GM20431 (cell line): ENCODE data around the gene MLH1.
"Not testable (repeated sequence)": the region's sequence is repeated elsewhere in the genome, so short reads cannot be mapped to it uniquely, and the experiment has no call there.

Experiments used
- in situ Hi-C: fragments of 300-500 bp; cut with MseI, MboI; formaldehyde crosslinking; loops from one replicate; pipeline ENCODE4 v1.15.0; 2020; ENCODE audit warnings: low sequenced_read_pairs; ENCODE audit not compliant: unreplicated experiment

Gene MLH1

DNA sequence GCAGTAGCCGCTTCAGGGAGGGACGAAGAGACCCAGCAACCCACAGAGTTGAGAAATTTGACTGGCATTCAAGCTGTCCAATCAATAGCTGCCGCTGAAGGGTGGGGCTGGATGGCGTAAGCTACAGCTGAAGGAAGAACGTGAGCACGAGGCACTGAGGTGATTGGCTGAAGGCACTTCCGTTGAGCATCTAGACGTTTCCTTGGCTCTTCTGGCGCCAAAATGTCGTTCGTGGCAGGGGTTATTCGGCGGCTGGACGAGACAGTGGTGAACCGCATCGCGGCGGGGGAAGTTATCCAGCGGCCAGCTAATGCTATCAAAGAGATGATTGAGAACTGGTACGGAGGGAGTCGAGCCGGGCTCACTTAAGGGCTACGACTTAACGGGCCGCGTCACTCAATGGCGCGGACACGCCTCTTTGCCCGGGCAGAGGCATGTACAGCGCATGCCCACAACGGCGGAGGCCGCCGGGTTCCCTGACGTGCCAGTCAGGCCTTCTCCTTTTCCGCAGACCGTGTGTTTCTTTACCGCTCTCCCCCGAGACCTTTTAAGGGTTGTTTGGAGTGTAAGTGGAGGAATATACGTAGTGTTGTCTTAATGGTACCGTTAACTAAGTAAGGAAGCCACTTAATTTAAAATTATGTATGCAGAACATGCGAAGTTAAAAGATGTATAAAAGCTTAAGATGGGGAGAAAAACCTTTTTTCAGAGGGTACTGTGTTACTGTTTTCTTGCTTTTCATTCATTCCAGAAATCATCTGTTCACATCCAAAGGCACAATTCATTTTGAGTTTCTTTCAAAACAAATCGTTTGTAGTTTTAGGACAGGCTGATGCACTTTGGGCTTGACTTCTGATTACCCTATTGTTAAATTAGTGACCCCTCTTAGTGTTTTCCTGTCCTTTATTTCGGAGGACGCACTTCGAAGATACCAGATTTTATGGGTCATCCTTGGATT is at the start of gene MLH1:
MLH1 (plus strand) TSS at position 193 of the 958 bp plus-strand sequence; CDS start at position 223, 30 bp downstream.
- in situ Hi-C loops = no loop called here

DNA sequence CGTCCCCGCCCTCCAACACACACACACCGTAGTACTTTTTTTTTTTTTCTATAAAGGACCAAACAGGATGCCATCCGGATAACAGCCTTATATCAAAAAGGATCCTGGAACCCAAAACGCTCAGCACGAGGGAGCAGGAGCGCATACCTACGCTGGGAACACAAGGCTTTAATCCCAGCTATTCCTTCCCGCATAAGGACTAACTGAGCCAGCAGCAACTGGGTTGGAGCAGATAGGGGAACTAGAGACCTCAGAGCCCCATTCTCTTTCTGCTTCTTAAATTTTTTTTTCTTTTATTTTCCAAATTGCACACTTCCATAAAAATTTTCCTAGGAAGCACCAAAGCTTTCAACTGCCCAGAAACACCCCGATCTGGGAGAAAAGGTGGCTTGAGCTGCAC is 49.7 kb upstream of the MLH1 start:
- in situ Hi-C loops = no loop called here

DNA sequence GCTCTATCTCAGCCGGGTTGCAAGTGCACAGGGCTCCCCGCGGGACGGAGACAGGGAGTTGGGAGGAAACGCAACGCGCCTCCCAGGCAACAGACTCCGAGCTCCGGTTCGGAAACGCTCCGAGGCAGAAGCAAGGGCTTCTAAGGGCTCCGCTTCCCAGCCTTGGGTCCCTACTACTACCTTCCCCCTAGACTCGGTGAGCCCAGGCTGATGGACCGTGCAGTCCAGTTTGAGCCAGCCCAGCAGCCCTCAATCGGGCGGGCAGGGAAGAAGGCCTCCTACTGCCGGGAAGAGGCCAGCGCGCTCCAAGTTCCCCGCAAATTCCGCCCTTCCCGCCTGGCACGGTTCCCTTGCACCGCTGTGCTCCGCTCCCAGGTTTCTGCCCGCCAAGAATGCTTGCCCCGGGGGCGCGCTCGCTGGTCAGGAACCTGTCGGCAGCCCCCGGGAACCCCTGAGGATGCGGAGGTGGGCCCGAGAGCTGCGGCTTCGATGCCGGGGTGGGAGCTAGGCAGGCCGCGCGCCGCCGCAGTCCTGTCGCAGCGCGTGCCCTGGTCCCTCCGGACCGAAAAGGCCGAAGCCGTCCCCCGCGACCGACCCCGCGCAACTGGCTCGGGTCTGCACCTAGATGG is 49.2 kb upstream of the MLH1 start:
- in situ Hi-C loops = no loop called here

DNA sequence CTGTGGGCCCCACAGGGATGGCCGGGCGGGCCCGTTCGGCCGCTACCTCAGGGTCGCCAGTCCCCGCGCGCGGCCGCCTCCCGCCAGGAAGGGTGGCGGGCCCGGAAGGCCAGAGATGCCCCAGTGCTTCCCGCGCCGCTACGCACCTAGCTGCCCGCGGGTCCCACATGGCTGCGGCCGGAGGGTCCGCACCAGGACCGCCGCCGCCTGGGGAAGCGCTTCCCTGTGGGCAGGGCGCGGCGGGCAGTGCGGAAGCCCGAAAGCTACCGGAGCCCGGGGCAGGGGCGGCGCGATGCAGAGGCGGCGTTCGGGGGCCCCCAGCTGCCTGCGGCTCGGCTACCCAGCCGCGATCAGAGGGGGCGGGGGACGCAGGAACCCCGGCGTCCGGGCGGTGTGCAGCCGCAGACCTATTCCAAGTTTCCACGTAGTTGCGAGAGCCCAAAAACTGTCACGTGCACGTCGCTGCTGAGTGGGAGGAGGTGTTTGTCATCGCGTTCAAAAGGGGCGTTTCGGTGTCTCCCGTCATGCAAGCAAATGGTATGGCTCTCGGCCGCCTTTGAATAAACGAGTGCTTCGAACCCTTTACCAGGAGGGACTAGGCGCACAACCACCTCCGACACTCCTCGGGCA is 48.6 kb upstream of the MLH1 start, which contains the start of gene TRANK1:
TRANK1 (minus strand) TSS at position 414 of the 630 bp plus-strand sequence; CDS start at position 169, 245 bp downstream.
- in situ Hi-C loops = no loop called here

DNA sequence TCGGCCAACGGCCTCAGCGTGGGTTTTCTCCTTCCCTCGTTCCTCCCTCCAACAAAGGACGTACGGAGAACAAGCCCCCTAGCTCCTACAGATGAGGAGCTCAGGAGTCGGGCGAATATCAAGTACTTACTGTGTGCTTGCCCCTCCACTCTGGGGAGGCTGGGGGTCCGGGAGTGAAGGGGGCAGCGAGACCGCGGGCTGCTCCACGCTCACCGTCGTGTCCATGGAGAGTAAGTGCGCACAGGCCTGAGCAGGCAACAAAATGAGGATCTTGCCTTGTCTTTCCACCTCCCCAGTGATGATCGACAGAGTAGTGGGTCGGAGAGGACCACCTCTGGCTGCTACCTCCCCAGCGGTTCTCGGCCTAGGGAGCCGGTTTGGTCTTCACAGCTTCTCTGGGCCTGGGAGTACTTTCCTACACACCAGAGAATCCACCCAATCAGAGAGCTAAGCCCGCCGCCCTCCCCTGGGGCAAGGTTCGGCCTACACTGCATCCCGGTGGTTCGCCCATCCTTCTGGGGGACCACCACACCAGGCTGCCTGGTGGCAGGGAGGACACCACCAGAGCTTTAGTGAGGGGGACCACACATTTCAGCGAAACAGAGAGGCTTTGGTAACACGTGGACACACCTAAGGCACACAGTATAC is 47.9 kb upstream of the MLH1 start:
- in situ Hi-C loops = no loop called here

DNA sequence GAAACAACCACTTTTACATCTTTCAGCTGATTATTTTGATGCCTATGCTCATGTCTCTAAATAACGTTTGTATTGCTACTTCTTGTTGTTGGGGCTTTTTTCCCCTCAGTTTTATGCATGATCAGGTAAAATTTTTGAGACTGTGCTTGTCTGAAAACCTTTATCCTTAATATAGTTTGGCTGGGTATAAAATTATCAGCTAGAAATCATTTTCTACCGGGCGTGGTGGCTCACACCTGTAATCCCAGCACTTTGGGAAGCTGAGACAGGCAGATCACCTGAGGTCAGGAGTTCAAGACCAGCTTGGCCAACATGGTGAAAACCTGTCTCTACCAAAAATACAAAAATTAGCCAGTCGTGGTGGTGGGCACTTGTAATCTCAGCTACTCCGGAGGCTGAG is 45.5 kb upstream of the MLH1 start:
- in situ Hi-C loops = not testable (repeated sequence)

DNA sequence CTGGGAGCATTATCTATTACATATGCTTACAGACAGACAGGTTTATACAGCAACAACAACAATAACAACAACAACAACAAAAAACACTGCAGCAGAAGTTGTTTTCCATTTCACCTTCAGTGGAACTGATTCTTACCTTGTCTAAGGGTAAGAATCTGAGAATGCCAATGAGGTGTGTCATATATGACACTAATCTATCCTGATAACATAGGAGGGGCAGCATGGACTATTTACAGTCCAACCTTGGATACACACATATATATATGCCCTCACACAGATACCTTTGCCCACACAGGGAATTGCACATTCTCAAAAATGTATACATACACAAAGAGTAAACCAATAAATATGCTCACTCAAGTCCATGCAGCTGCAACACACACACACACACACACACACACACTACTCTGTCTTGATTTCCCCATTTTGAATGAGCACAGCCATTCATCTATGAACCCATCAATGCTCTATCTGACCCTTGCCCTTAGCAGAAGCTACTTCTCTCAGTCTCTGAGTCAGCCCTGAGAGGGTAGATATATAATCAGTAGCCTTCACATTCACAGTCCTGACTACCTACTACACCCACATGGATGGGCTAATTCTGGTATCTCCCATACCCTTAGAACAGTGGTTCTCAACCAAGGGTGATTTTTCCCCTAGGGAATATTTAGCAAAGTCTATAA is 38.7 kb upstream of the MLH1 start:
- in situ Hi-C loops = loop anchor here (25.0 kb wide), 1 partner anchor 217 kb away; no protein-coding TSS in a partner anchor

DNA sequence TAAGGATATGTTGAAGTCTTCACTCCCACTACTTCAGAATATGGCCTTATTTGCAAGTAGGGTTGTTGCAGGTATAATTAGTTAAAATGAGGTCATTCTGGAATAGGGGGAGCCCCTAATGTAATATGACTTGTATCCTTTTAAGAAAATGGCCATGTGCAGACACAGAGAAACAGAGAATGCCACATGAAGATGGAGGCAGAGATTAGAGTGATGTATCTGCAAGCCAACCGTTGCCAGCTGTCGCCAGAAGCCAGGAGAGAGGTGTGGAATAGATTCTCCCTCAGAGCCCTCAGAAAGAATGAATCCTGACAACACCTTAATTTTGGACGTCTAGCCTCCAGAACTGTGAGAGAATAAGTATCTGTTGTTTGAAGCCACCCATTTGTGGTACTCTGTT is 37.2 kb upstream of the MLH1 start:
- in situ Hi-C loops = loop anchor here (25.0 kb wide), 1 partner anchor 219 kb away; no protein-coding TSS in a partner anchor

DNA sequence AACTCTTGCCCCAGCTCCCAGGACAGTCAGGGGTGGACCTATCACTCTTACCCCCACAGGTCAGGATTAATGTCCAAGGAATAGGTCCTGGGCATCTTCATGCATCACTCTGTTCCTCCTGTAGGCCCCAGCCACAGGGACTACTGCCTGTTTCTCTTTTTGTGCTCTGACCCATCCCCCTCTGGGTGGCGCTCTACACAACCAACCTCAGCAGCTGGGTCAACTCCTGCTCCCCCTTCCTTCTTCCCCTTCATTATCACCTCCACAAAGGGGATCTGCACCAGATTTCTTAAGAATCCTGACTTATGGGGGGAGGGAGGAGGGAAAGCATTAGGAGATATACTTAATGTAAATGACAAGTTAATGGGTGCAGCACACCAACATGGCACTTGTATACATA is 36.3 kb upstream of the MLH1 start:
- in situ Hi-C loops = loop anchor here (25.0 kb wide), 1 partner anchor 220 kb away; no protein-coding TSS in a partner anchor

DNA sequence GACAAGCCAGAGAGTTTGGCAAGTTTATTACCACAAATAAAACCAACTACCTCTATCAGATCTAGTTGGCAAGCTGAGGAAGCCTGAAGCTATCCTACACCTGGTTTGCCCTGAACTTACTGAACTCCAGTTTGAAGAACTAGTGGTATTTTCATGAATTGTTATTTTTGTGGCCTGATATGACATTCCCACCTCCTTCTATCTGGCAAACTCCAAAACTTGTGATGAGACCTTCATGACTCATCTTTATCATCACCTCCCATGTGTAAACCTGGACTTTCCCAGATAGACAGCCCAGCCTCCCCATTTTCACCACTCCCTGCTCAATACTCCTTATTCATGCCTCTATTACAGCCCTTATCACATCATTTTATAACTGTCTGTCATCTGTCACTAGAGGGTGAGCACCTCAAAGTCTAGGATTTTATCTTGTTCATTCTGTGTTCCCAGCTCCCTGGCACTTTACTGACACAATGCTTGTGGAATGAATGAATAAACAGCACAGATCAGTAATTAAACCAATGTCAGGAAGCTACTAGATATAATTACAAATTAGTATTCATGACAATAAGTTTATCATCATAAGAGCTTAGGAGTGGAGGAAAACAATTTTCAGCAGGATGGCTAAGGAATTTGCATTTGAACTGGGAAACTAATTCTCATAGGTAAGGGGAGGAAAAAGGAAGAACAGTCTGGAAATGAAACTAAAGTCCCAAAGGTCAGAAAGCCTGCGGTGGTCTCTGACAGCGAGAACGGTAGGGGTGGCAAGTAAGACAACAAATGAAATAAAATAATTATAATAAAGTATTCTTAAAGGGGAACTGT is 35.2 kb upstream of the MLH1 start:
- in situ Hi-C loops = loop anchor here (25.0 kb wide), 1 partner anchor 221 kb away; no protein-coding TSS in a partner anchor

DNA sequence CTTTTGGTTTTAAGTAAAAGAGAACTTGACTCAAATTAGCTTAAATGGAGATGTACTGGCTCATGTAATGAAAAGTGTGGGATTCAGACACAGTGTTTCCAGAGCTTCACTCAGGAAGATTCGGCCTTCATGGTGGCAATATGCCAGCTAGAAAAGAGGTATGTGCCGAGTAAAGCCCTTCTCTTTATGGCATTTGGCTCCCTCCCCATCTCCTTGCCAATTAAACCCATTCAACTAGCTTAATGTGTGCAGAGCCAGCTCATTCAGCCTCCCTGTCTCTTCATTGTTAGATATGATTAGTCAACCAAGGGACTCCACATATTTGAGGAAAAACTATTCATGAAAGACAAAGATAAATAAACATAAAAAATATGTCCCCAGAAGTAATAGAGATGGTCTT is 33.5 kb upstream of the MLH1 start:
- in situ Hi-C loops = loop anchor here (25.0 kb wide), 1 partner anchor 223 kb away; no protein-coding TSS in a partner anchor

DNA sequence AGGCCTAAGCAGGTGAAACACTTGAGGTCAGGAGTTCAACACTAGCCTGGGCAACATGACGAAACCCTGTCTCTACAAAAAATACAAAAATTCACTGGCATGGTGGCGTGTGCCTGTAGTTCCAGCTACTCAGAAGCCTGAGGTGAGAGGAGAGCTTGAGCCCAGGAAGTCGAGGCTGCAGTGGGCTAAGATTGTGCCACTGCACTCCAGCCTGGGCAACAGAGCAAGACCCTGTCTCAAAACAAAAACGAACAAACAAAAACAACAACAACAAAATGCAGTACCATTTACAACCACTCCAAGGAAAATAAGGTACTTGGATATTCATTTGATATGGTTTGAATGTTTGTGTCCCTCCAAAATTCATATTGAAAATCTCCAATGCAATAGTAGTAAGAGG is 32.8 kb upstream of the MLH1 start:
- in situ Hi-C loops = loop anchor here (25.0 kb wide), 1 partner anchor 223 kb away; no protein-coding TSS in a partner anchor

DNA sequence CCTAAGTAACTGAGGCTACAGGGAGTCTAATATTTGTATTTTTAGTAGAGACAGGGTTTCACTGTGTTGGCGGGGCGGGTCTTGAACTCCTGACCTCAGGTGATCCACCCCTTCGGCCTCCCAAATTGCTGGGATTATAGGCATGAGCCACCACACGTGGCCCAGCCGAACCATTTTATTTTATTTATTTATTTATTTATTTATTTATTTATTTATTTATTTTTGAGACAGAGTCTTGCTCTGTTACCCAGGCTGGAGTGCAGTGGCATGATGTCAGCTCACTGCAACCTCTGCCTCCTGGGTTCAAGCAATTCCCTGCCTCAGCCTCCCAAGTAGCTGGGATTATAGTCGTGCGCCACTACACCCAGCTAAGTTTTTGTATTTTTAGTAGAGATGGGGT is 30.3 kb upstream of the MLH1 start:
- in situ Hi-C loops = loop anchor here (25.0 kb wide), 1 partner anchor 226 kb away; no protein-coding TSS in a partner anchor

DNA sequence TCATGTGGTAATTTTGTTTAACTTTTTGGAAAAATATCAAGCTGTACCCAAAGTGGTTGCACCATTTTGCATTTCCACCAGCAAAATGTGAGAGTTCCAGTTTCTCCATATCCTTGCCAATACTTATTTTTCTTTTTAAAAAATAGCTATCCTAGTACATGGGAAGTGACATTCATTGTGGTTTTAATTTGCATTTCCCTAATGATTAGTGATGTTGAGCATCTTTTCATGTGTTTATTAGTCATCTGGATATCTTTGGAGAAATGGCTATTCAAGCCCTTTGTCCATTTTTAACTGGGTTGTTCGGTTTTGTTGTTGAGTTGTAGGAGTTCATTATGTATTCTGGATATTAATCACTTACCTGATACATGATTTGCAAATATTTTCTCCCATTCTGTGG is 29.0 kb upstream of the MLH1 start:
- in situ Hi-C loops = loop anchor here (25.0 kb wide), 1 partner anchor 227 kb away; no protein-coding TSS in a partner anchor

DNA sequence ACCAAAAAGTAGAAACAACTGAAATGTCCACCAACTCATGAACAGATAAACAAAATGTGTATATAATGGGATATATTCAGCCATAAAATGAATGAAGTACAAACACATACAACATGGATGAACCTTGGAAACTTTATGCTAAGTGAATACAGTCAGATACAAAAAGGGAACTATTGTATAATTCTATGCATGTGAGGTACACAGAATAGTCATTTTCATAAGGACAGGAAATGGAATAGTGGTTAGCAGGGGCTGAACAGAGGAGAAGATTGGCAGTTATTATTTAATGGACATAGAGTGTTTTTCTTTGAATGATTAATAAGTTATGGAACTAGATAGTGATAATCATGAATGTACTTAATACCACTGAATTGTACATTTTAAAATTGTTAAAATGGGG is 28.5 kb upstream of the MLH1 start:
- in situ Hi-C loops = loop anchor here (25.0 kb wide), 1 partner anchor 228 kb away; no protein-coding TSS in a partner anchor

DNA sequence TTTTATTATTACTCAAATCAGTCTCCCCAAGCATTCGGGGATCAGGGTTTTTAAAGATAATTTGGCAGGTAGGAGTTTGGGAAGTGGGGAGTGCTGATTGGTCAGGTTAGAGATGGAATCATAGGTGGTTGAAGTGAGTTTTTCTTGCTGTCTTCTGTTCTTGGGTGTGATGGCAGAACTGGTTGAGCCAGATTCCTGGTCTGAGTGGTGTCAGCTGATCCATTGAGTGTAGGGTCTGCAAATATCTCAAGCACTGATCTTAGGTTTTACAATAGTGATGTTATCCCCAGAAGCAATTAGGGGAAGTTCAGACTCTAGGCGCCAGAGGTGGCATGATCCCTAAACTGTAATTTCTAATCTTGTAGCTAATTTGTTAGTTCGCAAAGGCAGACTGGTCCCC is 27.9 kb upstream of the MLH1 start:
- in situ Hi-C loops = loop anchor here (25.0 kb wide), 1 partner anchor 228 kb away; no protein-coding TSS in a partner anchor

DNA sequence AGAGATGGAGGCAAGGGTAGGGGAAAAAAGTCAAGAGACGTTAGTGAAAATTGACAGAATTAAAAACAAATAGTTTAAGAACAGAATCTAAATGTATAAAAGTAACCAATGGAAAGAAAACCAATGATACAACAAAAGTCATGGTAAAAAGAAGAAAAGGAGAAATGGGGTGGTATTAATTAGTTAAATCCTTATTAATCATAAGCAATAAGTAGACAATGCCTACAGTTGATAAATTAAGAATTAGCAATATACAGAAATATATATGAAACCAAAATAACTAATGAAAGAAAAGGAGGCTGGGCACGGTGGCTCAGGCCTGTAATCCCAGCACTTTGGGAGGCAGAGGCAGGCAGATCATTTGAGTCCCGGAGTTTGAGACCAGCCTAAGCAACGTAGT is 24.2 kb upstream of the MLH1 start:
- in situ Hi-C loops = loop anchor here (25.0 kb wide), 1 partner anchor 232 kb away; no protein-coding TSS in a partner anchor
